KMS-11 (cell line): Measurements from ENCODE around the gene ASIC4.

Experiments
- H2AFZ ChIP-seq: fragments of 200-600 bp; sonication (generic); 2 replicates; pipeline ENCODE4 v1.6.1; 2016; ENCODE audit warnings: antibody characterized with exemption, mixed run types, low read depth
- H3K27ac ChIP-seq: fragments of 200-600 bp; sonication (generic); 2 replicates; pipeline ENCODE4 v1.6.1; 2016; ENCODE audit warnings: mild to moderate bottlenecking, mixed run types
- H3K27me3 ChIP-seq: fragments of 200-600 bp; sonication (generic); 2 replicates; pipeline ENCODE4 v1.6.1; 2017; ENCODE audit warnings: mild to moderate bottlenecking, low read depth, mixed run types, moderate library complexity; ENCODE audit not compliant: insufficient read depth
- H3K36me3 ChIP-seq: fragments of 200-600 bp; sonication (generic); 2 replicates; pipeline ENCODE4 v1.6.1; 2017; ENCODE audit warnings: mild to moderate bottlenecking, mixed run types; ENCODE audit not compliant: insufficient read depth
- H3K4me1 ChIP-seq: fragments of 200-600 bp; sonication (generic); 2 replicates; pipeline ENCODE4 v1.6.1; 2016; ENCODE audit warnings: mild to moderate bottlenecking, low read depth, mixed run types; ENCODE audit not compliant: poor library complexity, severe bottlenecking
- H3K4me2 ChIP-seq: fragments of 200-600 bp; sonication (generic); 2 replicates; pipeline ENCODE4 v1.7.0; 2016; ENCODE audit warnings: mild to moderate bottlenecking, mixed run types
- H3K4me3 ChIP-seq: fragments of 200-600 bp; sonication (generic); IDR thresholded peaks from 2 replicates; pipeline ENCODE4 v1.6.1; 2017; ENCODE audit warnings: low read depth, low read length, mixed read lengths; ENCODE audit not compliant: insufficient read depth
- H3K79me2 ChIP-seq: fragments of 200-600 bp; sonication (generic); 2 replicates; pipeline ENCODE4 v1.6.1; 2016; ENCODE audit warnings: low read depth, mixed run types; ENCODE audit not compliant: insufficient read depth
- H3K9ac ChIP-seq: fragments of 200-600 bp; sonication (generic); 2 replicates; pipeline ENCODE4 v1.6.1; 2016; ENCODE audit warnings: mild to moderate bottlenecking, mixed run types
- H4K20me1 ChIP-seq: fragments of 200-600 bp; sonication (generic); 2 replicates; pipeline ENCODE4 v1.6.1; 2016; ENCODE audit warnings: mild to moderate bottlenecking, mixed run types; ENCODE audit not compliant: insufficient read depth
- TF ChIP-seq, protein P1 (sequence below): fragments of 200-600 bp; sonication (generic); conservative IDR thresholded peaks from 2 replicates; pipeline ENCODE4 v1.6.1; 2017; ENCODE audit warnings: low read depth, mild to moderate bottlenecking, antibody characterized with exemption, low read length, moderate library complexity, mixed read lengths

Gene ASIC4

DNA sequence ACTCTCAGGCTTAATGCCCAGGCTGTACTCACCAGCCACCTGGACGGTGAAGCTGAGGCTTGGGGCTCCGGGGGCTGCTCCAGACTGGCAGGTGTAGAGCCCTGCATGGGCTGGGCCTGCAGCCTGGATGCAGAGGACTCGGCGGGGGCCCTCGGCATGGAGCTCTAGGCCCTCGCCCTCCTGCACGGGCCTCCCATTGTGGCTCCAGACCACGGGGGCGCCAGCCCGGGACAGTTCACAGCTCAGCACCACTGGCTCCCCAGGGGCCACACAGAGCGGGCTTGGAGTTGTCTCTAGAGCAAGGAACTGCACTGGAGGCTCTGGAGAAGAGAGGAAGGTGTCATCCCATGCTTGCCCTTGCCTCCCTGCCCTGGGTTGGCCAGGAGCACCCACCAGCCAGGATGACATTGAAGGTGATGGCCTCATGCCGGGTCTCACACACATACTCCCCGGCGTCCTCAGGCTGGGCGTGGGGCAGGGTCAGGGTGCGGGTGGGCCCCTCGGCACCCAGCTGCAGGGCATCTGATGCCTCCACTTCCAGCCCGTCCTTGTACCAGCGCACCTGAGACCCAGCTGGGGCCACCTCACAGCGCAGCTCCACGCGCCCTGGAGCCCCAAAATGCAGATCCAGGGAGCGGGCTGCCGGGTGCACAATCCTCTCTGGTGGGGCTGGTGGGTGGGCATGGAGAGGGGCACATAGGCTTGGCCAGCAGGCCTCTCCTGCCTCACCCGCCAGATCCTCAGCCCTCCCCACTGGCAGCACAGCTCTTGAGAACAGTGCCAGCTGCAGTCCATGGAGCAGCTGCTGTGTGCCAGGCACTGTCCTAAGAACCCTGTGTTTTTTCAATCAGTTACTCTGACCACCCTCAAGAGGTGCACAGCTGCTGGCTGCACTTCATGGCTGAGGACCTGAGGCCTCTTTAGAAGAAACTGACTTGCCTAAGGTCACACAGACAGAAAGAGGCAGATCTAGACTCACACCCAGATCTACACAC lies 43.8 kb downstream of the ASIC4 start:
- no peak overlapping the region for H3K4me2 ChIP-seq
- TF ChIP-seq, protein P1, sequence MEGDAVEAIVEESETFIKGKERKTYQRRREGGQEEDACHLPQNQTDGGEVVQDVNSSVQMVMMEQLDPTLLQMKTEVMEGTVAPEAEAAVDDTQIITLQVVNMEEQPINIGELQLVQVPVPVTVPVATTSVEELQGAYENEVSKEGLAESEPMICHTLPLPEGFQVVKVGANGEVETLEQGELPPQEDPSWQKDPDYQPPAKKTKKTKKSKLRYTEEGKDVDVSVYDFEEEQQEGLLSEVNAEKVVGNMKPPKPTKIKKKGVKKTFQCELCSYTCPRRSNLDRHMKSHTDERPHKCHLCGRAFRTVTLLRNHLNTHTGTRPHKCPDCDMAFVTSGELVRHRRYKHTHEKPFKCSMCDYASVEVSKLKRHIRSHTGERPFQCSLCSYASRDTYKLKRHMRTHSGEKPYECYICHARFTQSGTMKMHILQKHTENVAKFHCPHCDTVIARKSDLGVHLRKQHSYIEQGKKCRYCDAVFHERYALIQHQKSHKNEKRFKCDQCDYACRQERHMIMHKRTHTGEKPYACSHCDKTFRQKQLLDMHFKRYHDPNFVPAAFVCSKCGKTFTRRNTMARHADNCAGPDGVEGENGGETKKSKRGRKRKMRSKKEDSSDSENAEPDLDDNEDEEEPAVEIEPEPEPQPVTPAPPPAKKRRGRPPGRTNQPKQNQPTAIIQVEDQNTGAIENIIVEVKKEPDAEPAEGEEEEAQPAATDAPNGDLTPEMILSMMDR: no peak
- H3K4me3 ChIP-seq: no peak overlapping the region
- no peak overlapping the region for H3K9ac ChIP-seq
- H2AFZ ChIP-seq: no peak overlapping the region
- no peaks in the 10 kb centered on the region for H3K79me2 ChIP-seq
- H4K20me1 ChIP-seq: no peaks in the 10 kb centered on the region
- no peak overlapping the region for H3K27ac ChIP-seq
- peaks cover 81% of the 10 kb centered on the region for H3K27me3 ChIP-seq
- no peaks in the 10 kb centered on the region for H3K36me3 ChIP-seq
- no peaks in the 10 kb centered on the region for H3K4me1 ChIP-seq

DNA sequence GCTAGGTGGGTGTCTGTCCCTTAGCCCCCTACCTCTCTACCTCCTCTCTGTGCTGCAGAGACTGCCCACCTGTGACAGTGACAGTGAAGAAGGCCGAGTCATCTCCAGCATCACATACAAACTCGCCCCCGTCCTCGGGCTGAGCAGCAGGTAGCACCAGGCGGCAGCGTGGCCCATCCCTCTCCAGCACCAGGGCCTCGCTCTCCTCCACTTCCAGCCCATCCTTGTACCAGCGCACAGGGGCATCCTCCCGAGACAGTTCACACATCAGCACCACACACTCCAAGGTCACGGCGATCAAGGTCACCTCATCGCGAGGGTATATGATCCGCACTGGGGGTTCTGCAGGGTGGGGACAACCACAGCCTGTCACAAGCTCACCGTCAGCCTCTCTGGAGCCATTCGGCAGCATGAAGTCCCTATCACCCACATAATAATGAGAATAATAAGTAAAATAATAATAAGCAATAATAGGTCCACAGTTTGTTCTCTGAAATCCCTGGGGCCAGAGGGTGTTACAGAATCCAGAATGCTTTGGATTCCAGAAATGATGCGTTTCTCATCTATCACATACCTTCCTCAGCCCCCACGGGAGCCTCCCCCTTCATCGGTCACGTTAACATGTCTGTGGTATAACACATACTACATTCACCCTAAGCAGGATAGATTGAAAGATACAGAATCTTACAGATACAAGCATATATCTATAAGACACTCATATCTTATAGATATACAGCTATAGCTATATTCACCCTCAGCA lies 45.1 kb downstream of the ASIC4 start:
- H4K20me1 ChIP-seq: no peaks in the 10 kb centered on the region
- TF ChIP-seq, protein P1: no peak
- no peak overlapping the region for H3K9ac ChIP-seq
- peaks cover 82% of the 10 kb centered on the region for H3K27me3 ChIP-seq
- no peaks in the 10 kb centered on the region for H3K4me1 ChIP-seq
- H3K4me3 ChIP-seq: no peak overlapping the region
- no peak overlapping the region for H3K4me2 ChIP-seq
- H3K27ac ChIP-seq: no peak overlapping the region
- no peaks in the 10 kb centered on the region for H3K36me3 ChIP-seq
- no peaks in the 10 kb centered on the region for H3K79me2 ChIP-seq
- H2AFZ ChIP-seq: no peak overlapping the region

DNA sequence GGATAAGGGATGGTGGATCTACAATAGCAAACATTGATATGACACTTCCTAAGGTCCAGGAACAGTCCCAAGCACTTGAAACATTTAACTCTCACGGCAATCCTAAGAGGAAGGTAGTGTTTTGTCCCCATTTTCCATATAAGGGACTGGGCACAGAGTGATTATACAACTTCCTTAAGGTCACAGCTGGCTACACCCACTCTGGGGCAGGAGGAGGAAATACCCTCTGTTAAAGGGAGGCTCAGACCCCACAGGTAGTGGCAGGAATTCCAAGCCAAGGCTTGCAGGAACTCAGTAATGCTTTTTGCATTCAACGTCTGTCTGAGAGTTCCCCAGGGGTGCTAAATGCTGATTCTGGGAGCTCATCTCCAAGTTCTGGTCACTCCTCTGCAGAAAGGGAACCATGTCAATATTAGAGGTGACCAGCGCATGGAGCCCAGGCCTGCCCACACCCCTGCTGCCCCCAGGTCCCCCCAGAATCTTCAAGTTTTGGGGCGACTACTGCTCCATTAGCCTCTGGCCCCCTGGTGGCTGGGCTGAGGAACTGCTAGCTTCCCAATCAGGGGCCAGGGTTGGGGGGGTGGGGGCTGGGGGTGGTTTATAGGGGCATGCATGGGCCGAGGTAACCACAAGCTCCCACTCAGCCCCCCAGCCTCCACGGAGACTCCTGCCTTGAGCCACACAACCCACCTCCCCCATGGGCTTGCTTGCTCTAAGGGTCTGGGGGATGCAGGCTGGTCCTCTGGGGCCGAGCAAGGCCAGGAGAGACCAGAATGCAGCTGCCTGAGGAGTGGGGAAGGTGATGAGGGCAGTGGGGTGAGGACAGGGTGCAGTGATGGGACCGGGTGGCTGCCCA lies 46.0 kb downstream of the ASIC4 start:
- no peaks in the 10 kb centered on the region for H4K20me1 ChIP-seq
- H3K4me2 ChIP-seq: no peak overlapping the region
- H2AFZ ChIP-seq: no peak overlapping the region
- H3K4me1 ChIP-seq: no peaks in the 10 kb centered on the region
- H3K36me3 ChIP-seq: no peaks in the 10 kb centered on the region
- H3K4me3 ChIP-seq: no peak overlapping the region
- H3K9ac ChIP-seq: no peak overlapping the region
- H3K27me3 ChIP-seq: peaks cover 83% of the 10 kb centered on the region
- H3K27ac ChIP-seq: no peak overlapping the region
- TF ChIP-seq, protein P1: peak; percentile 83
- H3K79me2 ChIP-seq: no peaks in the 10 kb centered on the region

DNA sequence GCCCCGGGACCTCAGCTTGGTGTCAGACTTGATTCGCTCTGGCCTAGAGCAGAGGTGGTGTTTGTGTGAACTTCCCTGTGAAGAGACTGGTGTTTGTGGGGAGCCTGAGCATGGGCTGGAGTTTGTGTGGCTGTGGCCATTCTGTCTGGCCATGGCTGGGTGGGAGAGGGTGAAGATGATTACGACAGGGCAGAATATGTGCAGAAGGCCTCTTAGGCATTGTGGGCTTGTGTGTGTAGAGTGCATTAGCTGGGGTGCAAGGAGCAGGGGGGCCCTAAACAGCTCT lies 46.6 kb downstream of the ASIC4 start:
- Histone ChIP-seq H3K4me2 (no peak overlapping the region), H3K79me2 (no peaks in the 10 kb centered on the region), H3K4me1 (no peaks in the 10 kb centered on the region), H2AFZ (no peak overlapping the region), H3K27ac (no peak overlapping the region), H3K4me3 (no peak overlapping the region), H3K27me3 (peaks cover 83% of the 10 kb centered on the region), H3K9ac (no peak overlapping the region), H4K20me1 (no peaks in the 10 kb centered on the region), H3K36me3 (no peaks in the 10 kb centered on the region)
- TF ChIP-seq, protein P1: no peak
